Stomach smooth muscle (tissue), 2 donors: Measurements from ENCODE around the gene BMPR2.
"Not testable (repeated sequence)": the region's sequence is repeated elsewhere in the genome, so short reads cannot be mapped to it uniquely, and the experiment has no call there.

Experiments used
- H3K27ac ChIP-seq: one replicate; pipeline ENCODE4 v1.7.0; 2013; ENCODE audit warnings: mild to moderate bottlenecking, low read length, inconsistent platforms
- H3K27me3 ChIP-seq, 2 donors: one replicate each; pipeline ENCODE4 v1.7.0; 2013; ENCODE audit warnings: low read length in 2 of 2; ENCODE audit not compliant: insufficient read depth in 2 of 2, control insufficient read depth in 1 of 2
- H3K36me3 ChIP-seq, 2 donors: one replicate each; pipeline ENCODE4 v1.7.0; 2013; ENCODE audit warnings: low read length in 2 of 2; ENCODE audit not compliant: control insufficient read depth in 2 of 2, insufficient read depth in 2 of 2
- H3K4me1 ChIP-seq: one replicate; pipeline ENCODE4 v1.7.0; 2013; ENCODE audit warnings: low read length; ENCODE audit not compliant: control insufficient read depth, insufficient read depth
- H3K4me3 ChIP-seq, 2 donors: one replicate each; pipeline ENCODE4 v1.7.0; 2013; ENCODE audit warnings: low read length in 2 of 2
- H3K9ac ChIP-seq, 2 donors: one replicate each; pipeline ENCODE4 v1.7.0; 2013; ENCODE audit warnings: low read length in 2 of 2, mild to moderate bottlenecking in 1 of 2
- H3K9me3 ChIP-seq, 2 donors: one replicate each; pipeline ENCODE4 v1.7.0; 2013; ENCODE audit warnings: low read length in 2 of 2; ENCODE audit not compliant: control insufficient read depth in 2 of 2
- donor health status: healthy.
- donor health status: Pancreatic carcinoma.

Gene BMPR2

GRCh38 chr2:202521470-202521869 is 145.3 kb downstream of the BMPR2 start:
- Histone ChIP-seq H3K4me1 (no peaks in the 10 kb centered on the region), H3K27me3 (no peaks in the 10 kb centered on the region), H3K27ac (no peak overlapping the region), H3K36me3 (peaks cover 16% of the 10 kb centered on the region in 2 donors), H3K9me3 (no peaks in the 10 kb centered on the region), H3K9ac (no peak overlapping the region), H3K4me3 (no peak overlapping the region)

DNA sequence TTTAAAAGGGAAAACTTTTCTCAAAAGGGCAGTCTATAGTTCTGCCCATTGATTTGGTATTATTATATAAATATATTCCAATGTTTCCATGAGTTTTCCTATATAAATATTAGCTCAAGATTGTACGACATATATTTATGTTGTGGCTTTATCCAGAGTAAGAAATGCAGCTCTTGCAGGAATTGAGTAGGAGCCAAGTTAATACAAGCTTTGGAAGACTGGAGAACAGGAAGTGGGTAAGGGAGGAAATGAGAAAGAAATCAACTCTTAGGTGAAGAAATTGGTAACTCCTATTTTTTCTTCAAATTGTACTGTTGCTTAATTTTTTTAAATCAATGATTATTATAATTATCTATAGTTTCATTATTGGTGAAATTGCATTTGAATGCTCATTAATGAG is 153.3 kb downstream of the BMPR2 start:
- H3K4me3 ChIP-seq: no peak overlapping the region
- H3K4me1 ChIP-seq: no peaks in the 10 kb centered on the region
- no peak overlapping the region for H3K27ac ChIP-seq
- peaks cover 2 to 11% of the 10 kb centered on the region in 2 donors for H3K36me3 ChIP-seq
- H3K9me3 ChIP-seq: no peaks in the 10 kb centered on the region
- H3K27me3 ChIP-seq: no peaks in the 10 kb centered on the region
- no peak overlapping the region for H3K9ac ChIP-seq

DNA sequence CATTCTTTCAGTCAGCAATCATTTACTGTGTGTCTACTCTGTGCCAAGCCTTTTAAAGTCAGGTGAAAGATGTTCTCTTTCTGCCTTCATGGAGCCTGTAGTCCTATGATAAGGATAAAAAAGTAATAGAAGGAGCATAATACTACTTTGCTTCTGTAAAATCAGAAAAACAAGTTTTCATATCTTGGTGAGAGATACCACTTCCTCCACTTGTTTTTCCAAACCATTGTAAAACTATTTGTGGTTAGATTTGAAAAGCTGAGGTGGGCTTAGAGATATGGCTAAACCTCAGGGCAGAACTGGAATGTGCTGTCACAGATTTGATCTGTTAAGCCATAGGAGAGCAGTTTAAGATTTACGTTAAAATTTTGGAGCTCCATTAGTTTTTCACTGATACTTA is 153.9 kb downstream of the BMPR2 start:
- no peak overlapping the region for H3K9ac ChIP-seq
- no peak overlapping the region for H3K27ac ChIP-seq
- peaks cover 2 to 11% of the 10 kb centered on the region in 2 donors for H3K36me3 ChIP-seq
- H3K9me3 ChIP-seq: no peaks in the 10 kb centered on the region
- no peak overlapping the region for H3K4me3 ChIP-seq
- H3K4me1 ChIP-seq: no peaks in the 10 kb centered on the region
- H3K27me3 ChIP-seq: no peaks in the 10 kb centered on the region

DNA sequence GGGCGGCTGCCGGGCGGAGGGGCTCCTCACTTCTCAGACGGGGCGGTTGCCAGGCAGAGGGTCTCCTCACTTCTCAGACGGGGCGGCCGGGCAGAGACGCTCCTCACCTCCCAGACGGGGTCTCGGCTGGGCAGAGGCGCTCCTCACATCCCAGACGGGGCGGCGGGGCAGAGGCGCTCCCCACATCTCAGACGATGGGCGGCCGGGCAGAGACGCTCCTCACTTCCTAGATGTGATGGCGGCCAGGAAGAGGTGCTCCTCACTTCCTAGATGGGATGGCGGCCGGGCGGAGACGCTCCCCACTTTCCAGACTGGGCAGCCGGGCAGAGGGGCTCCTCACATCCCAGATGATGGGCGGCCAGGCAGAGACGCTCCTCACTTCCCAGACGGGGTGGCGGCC is 159.2 kb downstream of the BMPR2 start:
- peaks cover 2 to 11% of the 10 kb centered on the region in 2 donors for H3K36me3 ChIP-seq
- not testable (repeated sequence) for H3K9ac ChIP-seq, H3K4me3 ChIP-seq, H3K27ac ChIP-seq, H3K27me3 ChIP-seq, H3K9me3 ChIP-seq, H3K4me1 ChIP-seq

DNA sequence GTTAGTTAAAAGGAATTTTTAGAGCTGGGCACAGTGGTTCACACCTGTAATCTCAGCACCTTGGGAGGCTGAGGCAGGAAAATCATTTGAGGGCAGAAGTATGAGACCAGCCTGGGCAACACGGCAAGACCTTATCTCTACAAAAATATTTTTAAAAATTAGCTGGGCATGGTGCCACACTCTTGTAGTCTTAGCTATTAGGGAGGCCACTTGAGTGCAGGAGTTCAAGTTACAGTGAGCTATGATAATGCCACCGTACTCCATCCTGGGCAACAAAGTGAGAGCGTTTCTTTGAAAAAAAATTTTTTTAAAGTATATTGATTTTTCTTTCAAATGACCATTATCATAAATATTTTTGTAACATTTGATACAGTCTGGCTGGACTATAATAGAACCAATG is 165.0 kb downstream of the BMPR2 start:
- H3K27me3 ChIP-seq: no peaks in the 10 kb centered on the region
- no peak overlapping the region for H3K27ac ChIP-seq
- no peaks in the 10 kb centered on the region for H3K4me1 ChIP-seq
- H3K9me3 ChIP-seq: no peaks in the 10 kb centered on the region
- no peak overlapping the region for H3K9ac ChIP-seq
- no peaks in the 10 kb centered on the region for H3K36me3 ChIP-seq
- no peak overlapping the region for H3K4me3 ChIP-seq

GRCh38 chr2:202542142-202542541 is 166.0 kb downstream of the BMPR2 start:
- Histone ChIP-seq H3K9me3 (no peaks in the 10 kb centered on the region), H3K4me1 (no peaks in the 10 kb centered on the region), H3K36me3 (no peaks in the 10 kb centered on the region), H3K27me3 (no peaks in the 10 kb centered on the region), H3K27ac (peak overlapping the region; percentile 7), H3K9ac (no peak overlapping the region), H3K4me3 (no peak overlapping the region)

DNA sequence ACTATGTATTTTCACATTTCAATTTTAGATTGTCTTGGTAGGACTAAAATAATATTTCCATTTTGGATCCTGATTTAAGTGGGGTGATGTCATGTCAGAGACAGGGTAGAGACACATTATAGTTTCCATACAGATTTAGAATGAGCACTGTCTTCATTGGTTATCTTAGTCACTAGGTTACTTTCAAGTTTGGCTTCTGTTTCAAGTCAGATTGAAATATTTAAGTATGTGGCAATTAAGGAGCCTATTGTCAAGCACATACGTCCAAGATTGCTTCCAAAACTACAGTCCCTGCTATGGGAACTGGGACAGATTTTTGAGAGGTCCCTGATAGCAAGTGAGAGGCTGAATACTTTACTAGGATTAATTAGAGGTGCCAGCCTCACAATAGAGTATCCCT is 169.4 kb downstream of the BMPR2 start:
- Histone ChIP-seq H3K27me3 (no peaks in the 10 kb centered on the region), H3K9me3 (no peaks in the 10 kb centered on the region), H3K27ac (no peak overlapping the region), H3K4me1 (no peaks in the 10 kb centered on the region), H3K36me3 (peaks cover 0 to 2% of the 10 kb centered on the region in 2 donors), H3K9ac (no peak overlapping the region), H3K4me3 (no peak overlapping the region)

DNA sequence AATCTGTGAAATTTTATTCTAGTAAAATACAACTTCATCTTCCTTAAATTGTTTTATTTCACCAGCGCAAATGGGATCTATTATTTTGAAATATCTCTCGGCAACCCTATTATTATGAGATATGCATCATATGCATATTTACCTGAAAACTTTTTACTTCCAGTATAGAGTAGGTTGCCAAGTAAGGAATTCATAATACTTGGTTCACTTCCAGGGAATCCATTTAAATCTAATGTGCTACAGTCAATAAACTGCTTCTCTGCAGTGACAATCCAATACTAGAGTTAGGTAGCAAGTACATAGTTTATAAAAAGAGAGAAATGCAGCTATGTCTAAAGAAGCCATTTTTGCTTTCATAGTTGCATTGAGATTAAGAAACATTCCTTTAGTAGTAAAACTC is 169.8 kb downstream of the BMPR2 start:
- H3K9ac ChIP-seq: no peak overlapping the region
- H3K27me3 ChIP-seq: no peaks in the 10 kb centered on the region
- peaks cover 0 to 2% of the 10 kb centered on the region in 2 donors for H3K36me3 ChIP-seq
- no peak overlapping the region for H3K4me3 ChIP-seq
- no peak overlapping the region for H3K27ac ChIP-seq
- no peaks in the 10 kb centered on the region for H3K9me3 ChIP-seq
- no peaks in the 10 kb centered on the region for H3K4me1 ChIP-seq

- H3K36me3 ChIP-seq, H3K27me3 ChIP-seq, H3K9ac ChIP-seq, H3K4me3 ChIP-seq, H3K9me3 ChIP-seq, H3K4me1 ChIP-seq, H3K27ac ChIP-seq: not testable (repeated sequence)
These were observed 170.5 kb downstream of the BMPR2 start for GRCh38 chr2:202546499-202547141.

GRCh38 chr2:202548240-202548639 is 172.1 kb downstream of the BMPR2 start:
- H3K4me3 ChIP-seq: no peak overlapping the region
- no peaks in the 10 kb centered on the region for H3K4me1 ChIP-seq
- H3K9me3 ChIP-seq: no peaks in the 10 kb centered on the region
- H3K36me3 ChIP-seq: peaks cover 0 to 2% of the 10 kb centered on the region in 2 donors
- H3K27ac ChIP-seq: no peak overlapping the region
- H3K27me3 ChIP-seq: no peaks in the 10 kb centered on the region
- no peak overlapping the region for H3K9ac ChIP-seq

GRCh38 chr2:202551000-202551399 is 174.9 kb downstream of the BMPR2 start:
- peaks cover 9 to 11% of the 10 kb centered on the region in 2 donors for H3K36me3 ChIP-seq
- H3K4me3 ChIP-seq, H3K4me1 ChIP-seq, H3K27me3 ChIP-seq, H3K9ac ChIP-seq, H3K27ac ChIP-seq, H3K9me3 ChIP-seq: not testable (repeated sequence)
